ENCODE data around the gene DDX24. TPM values are rescaled to one million over a fixed set of nuclear protein-coding genes. Genes with fewer than 3 reads are reported as not detected.
A peak's percentile ranks its signal among the peaks of the same experiment; 100 is the strongest.

The DDX24 gene
- total RNA-seq, 2 donors from 2014 or later: 48.0 to 95.6 TPM

GRCh38 chr14:94113073-94113472 is 32.1 kb upstream of the DDX24 start:
- TF ChIP-seq POLR2A (IDR thresholded peaks at IDR 0.05): no peak
- no peak for TF ChIP-seq CTCF (IDR thresholded peaks at IDR 0.05)
- Histone ChIP-seq H3K27ac (peak overlapping the region in 1 of 4 donors; percentile 14), H3K4me1 (peaks cover 9% of the 10 kb centered on the region), H3K27me3 (no peaks in the 10 kb centered on the region), H3K9me3 (no peaks in the 10 kb centered on the region), H3K4me3 (no peak overlapping the region), H3K36me3 (replicated peaks in 1 of 2; ENCODE audit: insufficient read depth in 1 of 2, low read depth in 2 of 2) (no peaks in the 10 kb centered on the region)
- ATAC-seq (no peak), DNase-seq (no peak)
- 76 to 82% methylated on average over 7 of the region's 7 CpGs for WGBS, 2 donors
- intact Hi-C loops (cut with DNase I): no loop called here

GRCh38 chr14:94112513-94113063 is 31.6 kb upstream of the DDX24 start:
- DNase-seq: no peak
- no peak overlapping the region for H3K27ac ChIP-seq
- no peak overlapping the region for H3K4me3 ChIP-seq
- no peaks in the 10 kb centered on the region for H3K27me3 ChIP-seq
- no peak for ATAC-seq
- no peaks in the 10 kb centered on the region for H3K36me3 ChIP-seq (replicated peaks in 1 of 2; ENCODE audit: insufficient read depth in 1 of 2, low read depth in 2 of 2)
- TF ChIP-seq CTCF (IDR thresholded peaks at IDR 0.05): no peak
- no peak for TF ChIP-seq POLR2A (IDR thresholded peaks at IDR 0.05)
- intact Hi-C loops (cut with DNase I): no loop called here
- H3K9me3 ChIP-seq: no peaks in the 10 kb centered on the region
- peaks cover 9% of the 10 kb centered on the region for H3K4me1 ChIP-seq
- 76 to 81% methylated on average over 6 of the region's 6 CpGs for WGBS, 2 donors

- H3K36me3 ChIP-seq (replicated peaks in 1 of 2; ENCODE audit: insufficient read depth in 1 of 2, low read depth in 2 of 2): no peaks in the 10 kb centered on the region
- WGBS, 2 donors: 77% methylated on average over 11 to 19 of the region's 20 CpGs
- no peaks in the 10 kb centered on the region for H3K27me3 ChIP-seq
- TF ChIP-seq CTCF (IDR thresholded peaks at IDR 0.05): no peak
- no peak for TF ChIP-seq POLR2A (IDR thresholded peaks at IDR 0.05)
- H3K27ac ChIP-seq: no peak overlapping the region
- H3K4me3 ChIP-seq: no peak overlapping the region
- no peaks in the 10 kb centered on the region for H3K9me3 ChIP-seq
- H3K4me1 ChIP-seq: peaks cover 9% of the 10 kb centered on the region
- ATAC-seq: no peak
- no peak for DNase-seq
- intact Hi-C loops (cut with DNase I): no loop called here
Measured at GRCh38 chr14:94111276-94112095, 30.5 kb upstream of the DDX24 start.

GRCh38 chr14:94110552-94111181 is 29.7 kb upstream of the DDX24 start, which contains the start of gene IFI27:
Gene IFI27, plus strand, starts transcription at chr14:94110736.
- peak within 1 kb of the TSS in 1 of 4 donors; percentile 21 for H3K27ac ChIP-seq
- H3K9me3 ChIP-seq: no peaks in the 10 kb centered on the region
- intact Hi-C loops (cut with DNase I): no loop called here
- 71 to 74% methylated on average over 9 to 14 of the region's 14 CpGs for WGBS, 2 donors
- DNase-seq (peak in 2 of 4 donors; percentile 25 to 26), ATAC-seq (peak; percentile 39)
- peaks cover 9% of the 10 kb centered on the region for H3K4me1 ChIP-seq
- H3K36me3 ChIP-seq (replicated peaks in 1 of 2; ENCODE audit: insufficient read depth in 1 of 2, low read depth in 2 of 2): no peaks in the 10 kb centered on the region
- H3K27me3 ChIP-seq: no peaks in the 10 kb centered on the region
- H3K4me3 ChIP-seq: no peak within 1 kb of the TSS
- TF ChIP-seq CTCF (IDR thresholded peaks at IDR 0.05) (no peak), POLR2A (IDR thresholded peaks at IDR 0.05) (peak in 2 of 3 donors; percentile 37 to 43)

All from body of pancreas (tissue), 4 donors.